ENCODE data around the gene RAB4A.

RAB4A gene

DNA sequence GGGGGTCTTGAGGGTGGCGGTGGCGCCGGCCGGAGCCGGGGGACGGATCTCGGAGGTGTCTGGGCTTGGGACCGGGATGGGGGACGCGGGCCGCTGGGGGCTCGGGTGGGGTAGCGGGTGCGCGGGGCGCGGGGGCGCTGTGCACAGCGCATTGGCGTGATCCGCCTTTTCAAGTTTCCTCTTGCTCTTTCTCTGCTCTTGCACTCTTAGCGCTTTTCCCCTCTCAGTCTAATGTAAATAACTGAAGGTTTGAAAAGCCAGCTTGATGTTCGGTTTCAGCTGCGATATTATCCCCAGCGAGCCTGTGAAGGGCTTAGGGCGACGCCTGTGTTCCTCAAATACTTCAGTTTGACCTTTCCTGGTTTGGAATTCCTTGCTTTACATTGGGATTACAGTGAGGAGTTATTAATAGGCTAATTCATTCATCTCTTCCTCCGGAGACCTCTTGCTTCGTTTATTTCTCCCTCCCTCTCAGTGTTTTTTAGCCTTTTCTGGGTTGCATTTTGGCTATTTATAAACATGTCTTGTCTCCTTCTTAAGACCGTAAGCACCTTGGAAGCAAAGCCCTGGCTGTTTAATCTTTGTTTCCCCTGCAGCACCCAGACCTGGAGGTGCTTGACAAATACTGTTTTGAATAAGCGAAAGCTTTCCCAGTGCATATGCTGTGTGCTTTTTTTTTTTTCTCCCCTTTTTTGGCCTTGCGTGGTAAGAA is 693 bp downstream of the RAB4A start:
- no peak for TF ChIP-seq FOXM1 (IDR thresholded peaks at IDR 0.05; ENCODE audit: borderline replicate concordance, low read depth)
- TF ChIP-seq, protein P1, sequence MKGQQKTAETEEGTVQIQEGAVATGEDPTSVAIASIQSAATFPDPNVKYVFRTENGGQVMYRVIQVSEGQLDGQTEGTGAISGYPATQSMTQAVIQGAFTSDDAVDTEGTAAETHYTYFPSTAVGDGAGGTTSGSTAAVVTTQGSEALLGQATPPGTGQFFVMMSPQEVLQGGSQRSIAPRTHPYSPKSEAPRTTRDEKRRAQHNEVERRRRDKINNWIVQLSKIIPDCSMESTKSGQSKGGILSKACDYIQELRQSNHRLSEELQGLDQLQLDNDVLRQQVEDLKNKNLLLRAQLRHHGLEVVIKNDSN (IDR thresholded peaks at IDR 0.05), result no peak
- no peak for TF ChIP-seq CREB1 (IDR thresholded peaks at IDR 0.05; ENCODE audit: low read depth)
- TF ChIP-seq TCF12 (IDR thresholded peaks at IDR 0.05; ENCODE audit: low read depth), result no peak
- no peak for TF ChIP-seq TEAD4 (IDR thresholded peaks at IDR 0.05)
- no peak for TF ChIP-seq EP300 (IDR thresholded peaks at IDR 0.05; ENCODE audit: borderline replicate concordance)
- TF ChIP-seq, protein P2, sequence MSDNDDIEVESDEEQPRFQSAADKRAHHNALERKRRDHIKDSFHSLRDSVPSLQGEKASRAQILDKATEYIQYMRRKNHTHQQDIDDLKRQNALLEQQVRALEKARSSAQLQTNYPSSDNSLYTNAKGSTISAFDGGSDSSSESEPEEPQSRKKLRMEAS (IDR thresholded peaks at IDR 0.05), result no peak
- TF ChIP-seq EGR1 (IDR thresholded peaks at IDR 0.05), result no peak
- TF ChIP-seq, protein P3, sequence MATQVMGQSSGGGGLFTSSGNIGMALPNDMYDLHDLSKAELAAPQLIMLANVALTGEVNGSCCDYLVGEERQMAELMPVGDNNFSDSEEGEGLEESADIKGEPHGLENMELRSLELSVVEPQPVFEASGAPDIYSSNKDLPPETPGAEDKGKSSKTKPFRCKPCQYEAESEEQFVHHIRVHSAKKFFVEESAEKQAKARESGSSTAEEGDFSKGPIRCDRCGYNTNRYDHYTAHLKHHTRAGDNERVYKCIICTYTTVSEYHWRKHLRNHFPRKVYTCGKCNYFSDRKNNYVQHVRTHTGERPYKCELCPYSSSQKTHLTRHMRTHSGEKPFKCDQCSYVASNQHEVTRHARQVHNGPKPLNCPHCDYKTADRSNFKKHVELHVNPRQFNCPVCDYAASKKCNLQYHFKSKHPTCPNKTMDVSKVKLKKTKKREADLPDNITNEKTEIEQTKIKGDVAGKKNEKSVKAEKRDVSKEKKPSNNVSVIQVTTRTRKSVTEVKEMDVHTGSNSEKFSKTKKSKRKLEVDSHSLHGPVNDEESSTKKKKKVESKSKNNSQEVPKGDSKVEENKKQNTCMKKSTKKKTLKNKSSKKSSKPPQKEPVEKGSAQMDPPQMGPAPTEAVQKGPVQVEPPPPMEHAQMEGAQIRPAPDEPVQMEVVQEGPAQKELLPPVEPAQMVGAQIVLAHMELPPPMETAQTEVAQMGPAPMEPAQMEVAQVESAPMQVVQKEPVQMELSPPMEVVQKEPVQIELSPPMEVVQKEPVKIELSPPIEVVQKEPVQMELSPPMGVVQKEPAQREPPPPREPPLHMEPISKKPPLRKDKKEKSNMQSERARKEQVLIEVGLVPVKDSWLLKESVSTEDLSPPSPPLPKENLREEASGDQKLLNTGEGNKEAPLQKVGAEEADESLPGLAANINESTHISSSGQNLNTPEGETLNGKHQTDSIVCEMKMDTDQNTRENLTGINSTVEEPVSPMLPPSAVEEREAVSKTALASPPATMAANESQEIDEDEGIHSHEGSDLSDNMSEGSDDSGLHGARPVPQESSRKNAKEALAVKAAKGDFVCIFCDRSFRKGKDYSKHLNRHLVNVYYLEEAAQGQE (IDR thresholded peaks at IDR 0.05; ENCODE audit: low read depth), result no peak
- no peak for TF ChIP-seq YY1 (IDR thresholded peaks at IDR 0.05; ENCODE audit: low read depth)
- no peak for TF ChIP-seq RAD21 (IDR thresholded peaks at IDR 0.05; ENCODE audit: low read depth)
- no peak for TF ChIP-seq NFIC (IDR thresholded peaks at IDR 0.05)
- TF ChIP-seq ZBTB7A (IDR thresholded peaks at IDR 0.05; ENCODE audit: low read depth), result no peak
- TF ChIP-seq CEBPB (IDR thresholded peaks at IDR 0.05), result no peak

DNA sequence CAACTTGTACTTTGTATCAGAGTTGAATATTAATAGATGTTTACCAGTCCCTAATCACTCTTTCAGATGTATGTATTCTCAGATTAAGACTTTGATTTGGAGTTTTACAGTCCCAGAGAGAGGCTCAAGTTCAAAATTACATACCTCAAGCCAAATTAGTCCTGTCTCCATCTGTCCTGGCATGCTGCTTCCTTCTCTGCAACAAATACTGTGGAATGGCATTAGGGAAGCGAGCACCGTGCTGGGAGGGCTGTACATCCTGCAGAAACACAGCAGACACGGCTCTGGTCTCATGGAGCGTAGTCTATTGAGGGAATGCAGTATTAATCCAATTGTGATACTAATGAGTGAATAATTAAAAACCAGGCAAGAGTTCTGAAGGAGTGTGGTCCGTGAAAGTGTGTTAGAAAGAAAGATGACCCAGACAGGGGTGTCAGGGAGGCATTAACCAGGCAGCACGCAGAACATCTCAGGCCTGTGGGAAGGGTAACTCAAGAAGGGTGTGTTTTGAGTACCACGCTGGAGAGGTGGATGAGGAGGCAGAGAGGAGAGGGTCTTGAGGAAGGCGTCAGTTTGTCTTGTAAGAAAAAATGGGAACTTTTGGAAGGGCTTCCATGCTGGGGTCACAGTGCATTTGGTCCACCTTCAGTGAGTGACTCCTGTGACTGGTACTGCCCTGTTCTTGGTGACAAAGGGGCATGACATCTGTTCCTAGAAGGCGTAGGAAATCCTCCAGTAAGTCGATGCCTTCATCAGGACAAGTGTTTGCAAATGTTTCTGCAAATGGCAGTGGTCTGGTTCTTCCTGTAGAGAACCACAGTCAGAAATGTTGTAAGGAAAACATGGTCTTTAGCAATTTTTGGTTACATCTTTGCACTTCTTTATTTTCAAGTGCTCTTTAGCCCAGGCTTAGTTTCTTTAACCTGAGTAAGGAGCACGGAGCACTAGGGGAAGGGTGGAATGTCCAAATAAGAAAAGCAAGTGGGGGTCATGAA is 1.6 kb downstream of the RAB4A start:
- TF ChIP-seq EGR1 (IDR thresholded peaks at IDR 0.05), result no peak
- TF ChIP-seq, protein P3 (IDR thresholded peaks at IDR 0.05; ENCODE audit: low read depth), result no peak
- TF ChIP-seq, protein P2 (IDR thresholded peaks at IDR 0.05), result no peak
- no peak for TF ChIP-seq NFIC (IDR thresholded peaks at IDR 0.05)
- no peak for TF ChIP-seq CEBPB (IDR thresholded peaks at IDR 0.05)
- no peak for TF ChIP-seq TEAD4 (IDR thresholded peaks at IDR 0.05)
- TF ChIP-seq FOXM1 (IDR thresholded peaks at IDR 0.05; ENCODE audit: borderline replicate concordance, low read depth), result no peak
- TF ChIP-seq TAF1 (IDR thresholded peaks at IDR 0.05; ENCODE audit: low read depth), result no peak
- TF ChIP-seq, protein P1 (IDR thresholded peaks at IDR 0.05), result no peak
- TF ChIP-seq ZBTB7A (IDR thresholded peaks at IDR 0.05; ENCODE audit: low read depth), result no peak
- no peak for TF ChIP-seq EP300 (IDR thresholded peaks at IDR 0.05; ENCODE audit: borderline replicate concordance)
- TF ChIP-seq RAD21 (IDR thresholded peaks at IDR 0.05; ENCODE audit: low read depth), result no peak
- TF ChIP-seq CREB1 (IDR thresholded peaks at IDR 0.05; ENCODE audit: low read depth), result no peak

DNA sequence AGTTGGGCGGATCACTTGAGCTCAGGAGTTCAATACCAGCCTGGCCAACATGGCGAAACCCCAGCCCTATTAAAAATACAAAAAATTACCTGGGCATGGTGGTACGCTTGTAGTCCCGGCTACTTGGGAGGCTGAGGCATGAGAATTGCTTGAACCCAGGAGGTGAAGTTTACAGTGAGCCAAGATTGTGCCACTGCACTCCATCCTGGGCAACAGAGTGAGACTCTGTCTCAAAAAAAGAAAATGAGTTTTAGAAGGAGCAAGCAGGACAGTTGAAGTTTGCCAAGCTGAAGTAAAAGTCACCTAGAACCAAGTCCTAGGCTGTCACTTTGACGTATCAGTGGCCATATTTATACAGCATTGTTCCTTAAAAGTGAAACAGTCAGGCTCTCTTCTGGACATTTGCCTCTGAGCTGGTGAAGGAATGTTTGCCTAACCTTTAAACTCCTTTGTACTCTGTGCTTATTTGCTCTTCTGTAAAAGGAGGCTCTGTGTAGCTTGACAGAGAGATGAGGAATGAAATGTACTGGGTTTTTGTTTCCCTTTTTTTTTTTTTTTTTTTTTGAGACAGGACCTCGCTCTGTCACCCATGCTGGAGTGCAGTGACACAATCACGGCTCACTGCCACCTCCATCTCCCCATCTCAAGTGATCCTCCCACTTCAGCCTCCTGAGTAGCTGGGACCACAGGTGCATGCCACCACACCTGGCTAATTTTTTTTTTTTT is 2.8 kb downstream of the RAB4A start:
- no peak for TF ChIP-seq EGR1 (IDR thresholded peaks at IDR 0.05)
- no peak for TF ChIP-seq TCF12 (IDR thresholded peaks at IDR 0.05; ENCODE audit: low read depth)
- no peak for TF ChIP-seq EP300 (IDR thresholded peaks at IDR 0.05; ENCODE audit: borderline replicate concordance)
- TF ChIP-seq YY1 (IDR thresholded peaks at IDR 0.05; ENCODE audit: low read depth), result no peak
- TF ChIP-seq NFIC (IDR thresholded peaks at IDR 0.05), result no peak
- TF ChIP-seq ZBTB7A (IDR thresholded peaks at IDR 0.05; ENCODE audit: low read depth), result no peak
- TF ChIP-seq, protein P2 (IDR thresholded peaks at IDR 0.05), result no peak
- TF ChIP-seq CREB1 (IDR thresholded peaks at IDR 0.05; ENCODE audit: low read depth), result no peak
- TF ChIP-seq TAF1 (IDR thresholded peaks at IDR 0.05; ENCODE audit: low read depth), result no peak

DNA sequence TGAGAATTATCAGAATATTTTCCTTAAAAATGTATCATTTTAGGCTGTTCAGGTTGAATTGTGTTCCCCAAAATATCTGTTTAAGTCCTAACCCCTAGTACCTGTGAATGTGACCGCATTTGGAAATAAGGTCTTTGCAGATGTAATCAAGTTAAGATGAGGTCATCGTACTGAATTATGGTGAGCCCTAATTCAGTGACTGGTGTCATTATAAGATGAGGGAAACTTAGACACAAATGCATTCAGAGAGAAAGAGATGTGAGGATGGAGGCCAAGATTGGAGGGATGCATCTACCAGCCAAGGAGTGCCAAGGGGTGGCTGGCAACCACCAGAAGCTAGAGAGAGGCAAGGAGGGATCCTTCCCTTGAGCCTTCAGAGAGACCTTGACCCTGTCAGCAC is 4.1 kb downstream of the RAB4A start:
- no peak for TF ChIP-seq FOXM1 (IDR thresholded peaks at IDR 0.05; ENCODE audit: borderline replicate concordance, low read depth)
- no peak for TF ChIP-seq TAF1 (IDR thresholded peaks at IDR 0.05; ENCODE audit: low read depth)
- TF ChIP-seq CREB1 (IDR thresholded peaks at IDR 0.05; ENCODE audit: low read depth), result no peak
- TF ChIP-seq EGR1 (IDR thresholded peaks at IDR 0.05), result no peak
- TF ChIP-seq YY1 (IDR thresholded peaks at IDR 0.05; ENCODE audit: low read depth), result no peak
- no peak for TF ChIP-seq ZBTB7A (IDR thresholded peaks at IDR 0.05; ENCODE audit: low read depth)
- TF ChIP-seq TCF12 (IDR thresholded peaks at IDR 0.05; ENCODE audit: low read depth), result no peak
- no peak for TF ChIP-seq CEBPB (IDR thresholded peaks at IDR 0.05)
- TF ChIP-seq, protein P2 (IDR thresholded peaks at IDR 0.05), result no peak
- TF ChIP-seq, protein P1 (IDR thresholded peaks at IDR 0.05), result no peak
- TF ChIP-seq EP300 (IDR thresholded peaks at IDR 0.05; ENCODE audit: borderline replicate concordance), result no peak
- TF ChIP-seq, protein P3 (IDR thresholded peaks at IDR 0.05; ENCODE audit: low read depth), result no peak
- no peak for TF ChIP-seq NFIC (IDR thresholded peaks at IDR 0.05)
- TF ChIP-seq RAD21 (IDR thresholded peaks at IDR 0.05; ENCODE audit: low read depth), result no peak
- TF ChIP-seq TEAD4 (IDR thresholded peaks at IDR 0.05), result no peak
